HG03457 (cell line): ENCODE measurements around the gene TCF7L1.

Experiments
- ATAC-seq: cut with Tn5 transposase; IDR thresholded peaks from one replicate; pipeline ENCODE4 v1.9.1; 2021; ENCODE audit warnings: moderate number of reproducible peaks; ENCODE audit not compliant: unreplicated experiment

The TCF7L1 gene

GRCh38 chr2:85215448-85216401 is 82.5 kb downstream of the TCF7L1 start:
- ATAC-seq, result no peak

DNA sequence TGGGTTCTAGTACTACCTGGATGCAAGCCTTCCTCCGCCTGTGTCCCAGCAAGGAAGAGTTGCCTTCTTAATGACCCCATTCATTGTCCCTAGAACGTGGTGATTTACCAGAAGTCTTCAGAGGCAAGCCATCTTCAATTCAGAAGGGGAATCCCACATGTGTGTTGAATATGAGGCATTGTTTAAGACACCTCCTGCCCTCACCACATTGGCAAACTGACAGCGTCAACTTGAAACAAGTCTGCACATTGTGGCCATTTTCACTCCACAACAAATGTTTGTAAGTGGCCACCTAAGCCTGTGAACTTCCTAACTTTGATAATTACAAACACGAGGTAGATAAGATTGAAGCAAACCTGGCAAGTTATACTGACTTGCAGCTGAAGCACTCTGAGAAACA is 83.7 kb downstream of the TCF7L1 start:
- ATAC-seq, result no peak

GRCh38 chr2:85221067-85221691 is 88.0 kb downstream of the TCF7L1 start:
- ATAC-seq, result no peak

DNA sequence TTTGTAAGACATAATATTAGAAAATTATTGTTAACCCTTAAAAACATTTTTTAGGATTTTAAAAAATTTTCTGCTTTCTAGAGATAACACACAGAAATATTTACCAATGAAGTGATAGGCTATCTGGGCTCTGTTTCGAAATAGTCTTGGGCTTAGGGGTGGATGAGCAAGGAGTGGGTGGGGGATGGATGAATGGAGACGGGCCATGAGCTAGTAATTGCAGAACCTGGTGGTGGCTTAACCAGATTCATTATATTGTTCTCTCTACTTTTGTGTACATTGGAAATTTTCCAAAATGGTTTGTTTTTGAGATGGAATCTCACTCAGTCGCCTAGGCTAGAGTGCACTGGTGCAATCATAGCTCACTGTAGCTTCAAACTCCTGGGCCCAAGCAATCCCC is 89.6 kb downstream of the TCF7L1 start:
- ATAC-seq, result no peak

DNA sequence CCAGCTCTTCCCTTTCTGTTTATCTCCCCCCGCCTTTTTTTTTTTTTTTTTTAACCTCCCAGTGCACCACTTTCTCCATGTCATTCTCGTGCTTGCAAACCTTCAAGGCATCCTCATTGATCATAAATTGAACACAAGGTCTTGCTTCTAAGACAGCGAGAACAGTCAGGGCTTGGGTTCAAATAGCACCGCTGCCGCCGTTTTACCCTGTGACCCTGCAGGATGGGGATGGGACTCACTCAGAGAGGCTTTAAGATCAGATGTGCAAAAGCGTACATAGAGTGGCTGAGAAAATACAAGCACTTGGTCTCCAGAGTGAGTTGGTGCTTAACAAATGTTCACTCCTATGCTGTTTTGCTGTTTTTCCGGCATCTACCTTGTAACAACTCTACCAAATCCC is 93.6 kb downstream of the TCF7L1 start:
- ATAC-seq, result no peak

- no peak for ATAC-seq
Observed at GRCh38 chr2:85230679-85231467, 97.7 kb downstream of the TCF7L1 start.

GRCh38 chr2:85231468-85231805 is 98.2 kb downstream of the TCF7L1 start:
- ATAC-seq, result no peak

- ATAC-seq, result no peak
Observed at GRCh38 chr2:85231952-85232351, 98.8 kb downstream of the TCF7L1 start.

DNA sequence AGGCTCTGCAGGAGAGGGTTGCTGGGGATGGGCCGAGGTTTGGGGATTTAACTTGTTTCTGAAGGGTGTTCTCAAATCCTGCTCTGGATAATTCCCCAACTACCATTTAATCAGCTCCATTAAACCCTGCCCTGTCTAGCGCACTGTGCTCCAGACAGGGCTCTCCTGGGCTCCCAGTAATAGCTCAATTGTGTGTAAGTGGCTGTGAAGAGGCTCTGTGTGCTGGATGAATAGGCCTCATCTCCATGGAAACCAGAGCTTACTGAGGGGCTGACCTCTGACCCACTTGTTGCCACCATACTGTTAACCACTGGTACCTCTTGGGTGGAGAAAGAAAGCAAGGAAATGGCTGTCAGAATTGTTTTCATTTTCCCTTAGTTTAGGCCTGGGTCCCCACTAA is 101.7 kb downstream of the TCF7L1 start:
- no peak for ATAC-seq

DNA sequence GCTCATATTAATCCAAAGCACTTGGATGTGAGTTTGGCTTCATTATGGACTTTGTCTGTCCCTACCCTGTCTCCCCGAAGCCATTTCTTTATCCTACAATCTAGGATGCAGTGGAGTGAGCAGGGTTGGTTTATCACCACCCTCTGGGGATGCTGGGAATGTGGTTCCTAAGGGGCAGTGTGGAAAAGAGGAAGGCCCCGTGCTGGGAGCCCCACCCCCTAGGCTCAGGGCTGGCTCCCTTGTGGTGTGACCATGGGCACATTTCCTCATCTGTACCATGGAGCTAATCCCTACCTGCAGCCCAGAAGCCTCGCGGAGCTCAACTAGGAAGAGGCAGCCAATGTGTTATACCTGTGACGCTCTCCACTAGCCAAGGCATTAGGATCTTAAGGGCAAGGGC is 102.1 kb downstream of the TCF7L1 start:
- ATAC-seq, result no peak

- no peak for ATAC-seq
Observed at GRCh38 chr2:85236084-85236483, 102.9 kb downstream of the TCF7L1 start.

DNA sequence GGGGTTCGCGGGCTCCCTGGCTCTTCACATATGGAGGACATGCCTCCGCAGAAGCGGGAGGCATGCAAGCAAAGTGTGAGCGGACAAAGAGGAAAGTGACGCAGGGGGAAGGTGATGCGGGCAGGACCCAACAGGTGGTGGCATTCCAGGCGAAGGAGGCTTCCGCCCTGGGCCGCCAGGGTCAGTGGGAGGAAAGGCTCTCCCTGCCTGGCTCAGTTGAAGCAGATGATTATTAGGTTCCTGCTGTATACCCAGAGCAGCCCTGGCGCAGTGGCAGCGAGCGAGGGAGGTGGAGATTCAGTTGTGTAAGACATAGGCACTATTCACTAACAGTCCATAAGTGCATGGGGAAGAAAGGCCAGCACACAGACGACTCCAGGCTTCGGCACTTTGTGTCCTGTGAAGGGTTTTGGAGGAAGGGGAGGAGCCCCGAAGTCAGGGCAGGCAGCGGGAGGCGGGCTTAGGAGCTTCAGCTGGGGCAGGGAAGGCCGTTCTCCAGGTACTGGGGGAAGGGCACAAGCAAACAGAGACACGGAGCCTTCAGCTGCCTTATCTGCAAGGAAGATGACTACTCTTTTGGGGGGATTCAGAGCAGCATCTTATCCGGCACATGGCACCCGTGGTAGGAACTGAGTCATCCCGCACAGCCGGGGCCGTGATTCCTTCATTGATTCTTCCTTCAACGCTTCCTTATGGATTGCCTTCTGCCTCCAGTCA is 104.8 kb downstream of the TCF7L1 start:
- no peak for ATAC-seq

- ATAC-seq, result no peak
Observed at GRCh38 chr2:85238607-85239006, 105.4 kb downstream of the TCF7L1 start.

- ATAC-seq, result no peak
Observed at GRCh38 chr2:85239102-85239501, 105.9 kb downstream of the TCF7L1 start.

DNA sequence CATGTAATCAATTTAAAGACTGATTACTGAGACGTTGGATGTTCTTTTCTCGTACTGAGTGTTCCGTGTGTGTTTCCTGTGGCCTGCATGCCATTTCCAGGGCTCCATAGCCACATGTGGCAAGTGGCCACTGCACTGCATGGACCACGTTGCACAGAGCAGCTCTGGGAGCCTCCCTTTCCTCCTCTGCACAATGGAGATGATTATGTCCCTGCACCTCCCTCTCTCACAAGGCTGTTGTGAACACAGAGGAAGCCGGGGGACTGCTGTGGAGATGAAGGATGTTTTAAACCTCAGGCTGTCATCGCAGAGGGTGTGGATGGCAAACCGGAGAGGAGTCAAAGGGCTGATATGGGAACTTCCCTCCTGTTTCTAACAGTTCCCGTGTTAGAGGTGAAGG is 106.9 kb downstream of the TCF7L1 start:
- no peak for ATAC-seq

DNA sequence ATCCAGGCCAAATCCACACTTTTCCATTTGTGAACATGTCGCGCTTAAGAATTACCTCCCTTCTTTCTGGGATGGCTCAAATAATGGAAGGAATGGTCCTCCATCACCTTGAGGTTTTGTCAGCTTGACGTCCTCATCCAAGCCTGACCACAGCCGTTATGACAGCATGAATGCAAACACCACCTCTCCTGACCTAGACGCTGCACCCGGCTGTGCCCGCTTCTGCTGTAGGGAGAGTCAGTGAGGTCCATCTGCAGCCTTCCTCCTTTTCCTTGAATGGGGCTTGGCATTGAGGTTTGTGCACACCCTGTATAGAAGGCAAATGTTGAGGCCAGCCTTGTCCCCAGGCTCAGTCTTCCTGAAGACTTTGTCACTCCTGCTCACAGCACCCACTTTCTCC is 109.1 kb downstream of the TCF7L1 start:
- no peak for ATAC-seq

- ATAC-seq, result no peak
Observed at GRCh38 chr2:85243101-85244072, 110.2 kb downstream of the TCF7L1 start.

DNA sequence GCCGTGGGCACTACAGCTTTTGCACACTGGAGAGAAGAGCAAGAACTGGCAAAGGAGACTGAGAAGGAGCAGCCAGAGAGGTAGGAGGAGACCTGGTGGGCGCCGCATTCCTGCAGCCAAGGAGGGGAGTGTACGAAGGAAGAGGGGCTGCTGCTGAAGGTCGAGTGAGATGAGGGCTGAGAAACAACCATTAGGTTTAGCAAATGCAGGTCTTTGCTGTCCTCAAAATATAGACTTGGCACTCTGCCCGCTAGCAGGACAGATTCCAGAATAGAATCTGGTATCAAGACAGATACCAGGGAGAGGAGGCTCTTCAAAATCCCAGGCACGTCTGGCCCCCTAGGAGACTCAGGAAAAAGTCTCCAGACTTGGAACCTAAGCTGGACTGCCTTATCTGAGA is 111.6 kb downstream of the TCF7L1 start:
- ATAC-seq, result no peak

DNA sequence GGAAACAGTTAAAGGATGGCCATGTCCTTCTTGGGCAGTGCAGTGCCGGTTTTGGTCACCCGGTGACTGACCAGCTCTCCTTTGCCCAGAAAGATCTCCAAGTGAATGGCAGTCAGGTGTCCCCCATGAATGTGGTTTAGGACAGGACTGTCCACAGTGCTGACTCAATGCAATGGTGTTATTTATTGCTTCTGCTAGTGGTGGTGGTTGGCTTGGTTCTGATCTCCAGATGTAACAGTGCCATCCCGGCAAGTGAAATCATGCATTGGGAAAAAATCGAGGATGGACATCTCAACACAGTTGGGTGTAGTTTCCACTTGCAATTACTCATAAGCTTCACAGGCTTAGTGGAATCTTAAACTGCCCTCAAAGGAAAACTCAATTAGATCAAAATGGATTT is 112.7 kb downstream of the TCF7L1 start:
- no peak for ATAC-seq

DNA sequence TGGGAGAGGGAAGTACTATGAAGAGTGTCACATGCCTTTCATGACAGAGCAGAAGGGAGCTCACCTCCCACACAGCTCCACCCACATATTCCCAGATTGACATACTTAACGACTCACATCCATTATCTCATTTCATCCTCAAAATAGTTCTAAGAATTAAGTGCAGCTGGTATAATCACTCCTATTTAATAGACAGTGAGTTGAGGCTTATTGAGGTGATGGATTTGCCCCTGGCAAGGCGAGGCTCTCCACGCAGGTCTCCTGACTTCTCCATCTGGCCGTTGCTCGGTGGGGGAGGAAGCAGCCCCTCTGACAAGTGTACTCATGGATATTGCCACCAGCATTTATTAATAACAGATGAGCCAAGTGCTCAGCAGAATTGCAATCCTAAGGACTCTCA is 113.2 kb downstream of the TCF7L1 start:
- ATAC-seq, result no peak
